GM21360 (cell line): ENCODE measurements around the gene GALNT12.

Source experiments
- ATAC-seq: cut with Tn5 transposase; IDR thresholded peaks from one replicate; pipeline ENCODE4 v1.9.1; 2021; ENCODE audit warnings: mild to moderate bottlenecking, moderate library complexity; ENCODE audit not compliant: unreplicated experiment

Gene GALNT12

GRCh38 chr9:98855592-98855991 is 48.1 kb downstream of the GALNT12 start:
- no peak for ATAC-seq

GRCh38 chr9:98856982-98857381 is 49.5 kb downstream of the GALNT12 start:
- no peak for ATAC-seq

- no peak for ATAC-seq
Measured at GRCh38 chr9:98859941-98860340, 52.5 kb downstream of the GALNT12 start.

GRCh38 chr9:98860871-98861293 is 53.4 kb downstream of the GALNT12 start:
- ATAC-seq, result no peak

GRCh38 chr9:98861781-98862504 is 54.5 kb downstream of the GALNT12 start:
- no peak for ATAC-seq

- ATAC-seq, result no peak
Measured at GRCh38 chr9:98862936-98863335, 55.5 kb downstream of the GALNT12 start.

- ATAC-seq, result no peak
Measured at GRCh38 chr9:98864281-98865174, 57.1 kb downstream of the GALNT12 start.

- ATAC-seq, result no peak
Measured at GRCh38 chr9:98865284-98865875, 57.9 kb downstream of the GALNT12 start.

- ATAC-seq, result no peak
Measured at GRCh38 chr9:98866435-98867102, 59.1 kb downstream of the GALNT12 start.

- ATAC-seq, result no peak
Measured at GRCh38 chr9:98867103-98867428, 59.6 kb downstream of the GALNT12 start.

- ATAC-seq, result no peak
Measured at GRCh38 chr9:98867429-98868168, 60.1 kb downstream of the GALNT12 start.

GRCh38 chr9:98869078-98869745 is 61.7 kb downstream of the GALNT12 start:
- no peak for ATAC-seq

- ATAC-seq, result no peak
Measured at GRCh38 chr9:98869866-98870265, 62.4 kb downstream of the GALNT12 start.

GRCh38 chr9:98870782-98871557 is 63.5 kb downstream of the GALNT12 start:
- ATAC-seq, result no peak

GRCh38 chr9:98871558-98872065 is 64.1 kb downstream of the GALNT12 start:
- ATAC-seq, result no peak

GRCh38 chr9:98873526-98873925 is 66.1 kb downstream of the GALNT12 start:
- ATAC-seq, result no peak

GRCh38 chr9:98873951-98874371 is 66.5 kb downstream of the GALNT12 start:
- ATAC-seq, result no peak

GRCh38 chr9:98874721-98875255 is 67.3 kb downstream of the GALNT12 start:
- no peak for ATAC-seq

- no peak for ATAC-seq
Measured at GRCh38 chr9:98875536-98875935, 68.1 kb downstream of the GALNT12 start.
